ENCODE measurements around the gene ALG12. TPM values are rescaled to one million over a fixed set of nuclear protein-coding genes. Genes with fewer than 3 reads are reported as not detected.

Gene ALG12
- total RNA-seq, 2 donors from 2014 or later = 19.7 to 26.2 TPM

DNA sequence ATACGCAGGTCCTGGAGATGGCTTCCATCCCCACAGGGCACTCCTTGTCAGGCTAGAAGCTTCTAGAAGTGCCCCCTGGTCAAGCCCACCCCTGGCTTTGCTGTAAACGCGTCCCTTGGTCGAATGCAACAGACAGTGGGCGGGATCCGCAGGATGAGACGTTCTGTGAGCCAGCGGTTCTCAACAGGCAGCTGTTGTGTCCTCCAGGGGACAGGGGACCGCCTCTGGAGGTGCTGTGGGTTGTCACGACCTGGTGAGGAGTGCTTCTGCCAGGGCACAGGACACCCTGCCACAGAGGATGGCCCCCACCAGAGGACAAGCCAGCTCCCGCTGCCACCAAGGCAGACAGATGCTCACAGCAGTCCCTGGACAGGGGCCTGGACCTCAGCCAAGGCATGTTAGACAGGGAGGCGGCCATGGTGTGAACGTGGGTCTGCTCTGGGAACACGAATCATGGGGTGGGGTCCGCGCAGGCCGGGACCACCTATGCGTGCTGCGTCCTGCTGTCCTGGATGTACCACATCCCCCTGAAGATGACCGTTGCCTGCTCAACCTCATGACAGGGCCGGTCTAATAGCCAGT, 11.8 kb upstream of the ALG12 start:
- no peaks in the 10 kb centered on the region for H3K9me3 ChIP-seq (ENCODE audit: control insufficient read depth, low read length)
- no peak overlapping the region for H3K9ac ChIP-seq (ENCODE audit: extremely low read depth, low read length, poor library complexity, severe bottlenecking)
- 75 to 81% methylated on average over 9 to 21 of the region's 21 CpGs for WGBS, 2 experiments (ENCODE audit: insufficient coverage in 1 of 2, insufficient read length in 1 of 2)
- H3K4me1 Mint-ChIP-seq = no peaks in the 10 kb centered on the region
- H3K36me3 Mint-ChIP-seq (ENCODE audit: low read depth) = peaks cover 14% of the 10 kb centered on the region
- no peak overlapping the region for H3K4me3 Mint-ChIP-seq
- H3K27ac Mint-ChIP-seq = no peak overlapping the region
- H3K4me1 ChIP-seq (ENCODE audit: control insufficient read depth, insufficient read depth, low read length) = no peaks in the 10 kb centered on the region
- H3K9me3 Mint-ChIP-seq = no peaks in the 10 kb centered on the region
- H3K27me3 Mint-ChIP-seq (ENCODE audit: insufficient read depth) = peaks cover 19% of the 10 kb centered on the region
- peaks cover 8% of the 10 kb centered on the region for H3K36me3 ChIP-seq (ENCODE audit: control insufficient read depth, insufficient read depth, low read length)
- no peak overlapping the region for H3K27ac ChIP-seq (ENCODE audit: low read depth, low read length)
- no peak overlapping the region for H3K4me3 ChIP-seq (ENCODE audit: low read length)
- TF ChIP-seq, protein P1, sequence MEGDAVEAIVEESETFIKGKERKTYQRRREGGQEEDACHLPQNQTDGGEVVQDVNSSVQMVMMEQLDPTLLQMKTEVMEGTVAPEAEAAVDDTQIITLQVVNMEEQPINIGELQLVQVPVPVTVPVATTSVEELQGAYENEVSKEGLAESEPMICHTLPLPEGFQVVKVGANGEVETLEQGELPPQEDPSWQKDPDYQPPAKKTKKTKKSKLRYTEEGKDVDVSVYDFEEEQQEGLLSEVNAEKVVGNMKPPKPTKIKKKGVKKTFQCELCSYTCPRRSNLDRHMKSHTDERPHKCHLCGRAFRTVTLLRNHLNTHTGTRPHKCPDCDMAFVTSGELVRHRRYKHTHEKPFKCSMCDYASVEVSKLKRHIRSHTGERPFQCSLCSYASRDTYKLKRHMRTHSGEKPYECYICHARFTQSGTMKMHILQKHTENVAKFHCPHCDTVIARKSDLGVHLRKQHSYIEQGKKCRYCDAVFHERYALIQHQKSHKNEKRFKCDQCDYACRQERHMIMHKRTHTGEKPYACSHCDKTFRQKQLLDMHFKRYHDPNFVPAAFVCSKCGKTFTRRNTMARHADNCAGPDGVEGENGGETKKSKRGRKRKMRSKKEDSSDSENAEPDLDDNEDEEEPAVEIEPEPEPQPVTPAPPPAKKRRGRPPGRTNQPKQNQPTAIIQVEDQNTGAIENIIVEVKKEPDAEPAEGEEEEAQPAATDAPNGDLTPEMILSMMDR (conservative IDR thresholded peaks at IDR 0.05) = no peak
- peaks cover 15% of the 10 kb centered on the region for H3K27me3 ChIP-seq (ENCODE audit: control insufficient read depth, insufficient read depth, low read length, poor library complexity, severe bottlenecking)
- no peak for DNase-seq

DNA sequence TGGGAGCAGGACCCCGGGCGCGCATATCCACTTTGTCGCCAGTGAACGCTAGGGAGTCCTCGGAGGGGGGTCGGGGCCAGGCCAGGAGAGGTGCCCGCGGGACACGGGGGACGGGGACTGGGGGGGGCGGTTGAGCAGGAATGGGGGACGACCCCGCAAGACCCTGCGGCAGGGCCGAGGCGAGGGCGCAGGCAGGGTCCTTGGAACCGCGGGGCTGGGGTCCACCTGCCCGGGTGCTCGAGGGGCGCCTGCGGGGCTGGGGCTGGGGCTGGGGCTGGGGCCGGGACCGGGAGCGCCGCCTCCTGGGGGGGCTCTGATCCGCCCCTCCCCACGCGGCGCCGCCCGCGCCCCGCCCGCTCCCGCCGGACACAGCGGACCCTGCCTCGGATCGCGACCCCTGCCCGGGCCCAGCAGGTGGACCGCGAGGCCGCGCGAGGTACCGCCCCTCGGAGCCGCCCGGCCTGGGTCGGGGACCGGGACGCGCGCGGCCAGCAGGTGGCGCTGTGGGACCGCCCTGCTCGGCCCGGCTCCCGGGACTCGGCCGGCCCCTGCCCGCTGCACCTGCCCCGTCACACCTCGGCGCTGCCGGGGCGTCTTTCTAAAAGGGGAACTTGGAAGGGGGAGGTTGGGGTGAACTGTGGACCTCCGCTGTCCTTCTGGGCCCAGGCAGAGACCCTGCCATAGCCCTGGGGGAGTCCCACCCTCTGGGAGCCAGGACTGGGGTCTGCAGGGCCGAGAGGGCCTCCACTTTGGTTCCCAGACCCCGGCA, 11.2 kb upstream of the ALG12 start:
- Histone ChIP-seq H3K27me3 (ENCODE audit: control insufficient read depth, insufficient read depth, low read length, poor library complexity, severe bottlenecking) (peaks cover 15% of the 10 kb centered on the region), H3K9me3 (ENCODE audit: control insufficient read depth, low read length) (no peaks in the 10 kb centered on the region), H3K36me3 (ENCODE audit: control insufficient read depth, insufficient read depth, low read length) (peaks cover 8% of the 10 kb centered on the region), H3K4me3 (ENCODE audit: low read length) (no peak overlapping the region), H3K4me1 (ENCODE audit: control insufficient read depth, insufficient read depth, low read length) (no peaks in the 10 kb centered on the region), H3K27ac (ENCODE audit: low read depth, low read length) (no peak overlapping the region), H3K9ac (ENCODE audit: extremely low read depth, low read length, poor library complexity, severe bottlenecking) (no peak overlapping the region)
- WGBS, 2 experiments (ENCODE audit: insufficient coverage in 1 of 2, insufficient read length in 1 of 2) = 11 to 20% methylated on average over 4 to 70 of the region's 75 CpGs
- TF ChIP-seq, protein P1 (conservative IDR thresholded peaks at IDR 0.05) = peak; percentile 93
- Mint-ChIP-seq H3K27ac (no peak overlapping the region), H3K36me3 (ENCODE audit: low read depth) (peaks cover 15% of the 10 kb centered on the region), H3K4me1 (no peaks in the 10 kb centered on the region), H3K4me3 (no peak overlapping the region), H3K27me3 (ENCODE audit: insufficient read depth) (peaks cover 19% of the 10 kb centered on the region), H3K9me3 (no peaks in the 10 kb centered on the region)
- peak; percentile 90 for DNase-seq

DNA sequence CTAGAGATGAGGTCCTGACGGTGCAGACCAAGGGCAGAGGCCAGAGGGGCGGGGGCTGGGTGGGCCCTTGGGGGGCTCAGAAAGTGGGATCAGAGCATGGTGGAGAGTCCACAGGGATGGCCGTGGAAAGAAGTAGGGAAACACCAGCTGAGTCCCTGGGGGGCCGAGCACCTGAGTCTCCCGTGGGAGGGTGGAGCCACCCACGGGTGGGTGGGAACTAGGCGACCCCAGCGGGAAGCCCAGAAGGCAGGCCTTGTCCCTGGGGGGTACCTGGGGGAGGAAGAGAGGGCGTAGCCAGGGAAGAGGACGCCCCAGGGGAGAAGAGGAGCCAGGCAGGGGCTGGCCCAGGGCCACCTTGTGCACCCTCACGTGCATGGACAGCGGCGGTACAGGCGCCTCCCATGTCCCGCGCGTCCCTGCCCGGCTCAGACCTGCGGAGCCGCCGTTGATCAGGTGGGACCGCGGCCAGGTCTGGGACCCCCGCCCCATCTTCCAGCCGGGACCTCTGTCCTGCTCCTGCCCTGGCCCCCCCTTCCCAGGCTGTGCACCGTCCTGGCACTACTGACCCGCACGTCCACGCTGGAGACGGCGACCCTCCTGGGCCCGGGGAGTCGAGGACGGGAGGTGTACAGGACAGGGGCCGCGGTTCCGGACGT, 10.4 kb upstream of the ALG12 start:
- DNase-seq = no peak
- peaks cover 19% of the 10 kb centered on the region for H3K27me3 Mint-ChIP-seq (ENCODE audit: insufficient read depth)
- TF ChIP-seq, protein P1 (conservative IDR thresholded peaks at IDR 0.05) = no peak
- H3K27ac Mint-ChIP-seq = no peak overlapping the region
- no peaks in the 10 kb centered on the region for H3K4me1 Mint-ChIP-seq
- peaks cover 23% of the 10 kb centered on the region for H3K36me3 Mint-ChIP-seq (ENCODE audit: low read depth)
- Histone ChIP-seq H3K4me1 (ENCODE audit: control insufficient read depth, insufficient read depth, low read length) (no peaks in the 10 kb centered on the region), H3K27ac (ENCODE audit: low read depth, low read length) (no peak overlapping the region), H3K4me3 (ENCODE audit: low read length) (no peak overlapping the region), H3K9ac (ENCODE audit: extremely low read depth, low read length, poor library complexity, severe bottlenecking) (no peak overlapping the region), H3K27me3 (ENCODE audit: control insufficient read depth, insufficient read depth, low read length, poor library complexity, severe bottlenecking) (peaks cover 15% of the 10 kb centered on the region), H3K9me3 (ENCODE audit: control insufficient read depth, low read length) (no peaks in the 10 kb centered on the region), H3K36me3 (ENCODE audit: control insufficient read depth, insufficient read depth, low read length) (peaks cover 8% of the 10 kb centered on the region)
- H3K4me3 Mint-ChIP-seq = no peak overlapping the region
- WGBS, 2 experiments (ENCODE audit: insufficient coverage in 1 of 2, insufficient read length in 1 of 2) = 75 to 86% methylated on average over 14 to 38 of the region's 38 CpGs
- no peaks in the 10 kb centered on the region for H3K9me3 Mint-ChIP-seq

All from endodermal cell (in vitro differentiated cells).